ENCODE measurements around the gene TCHP. TPM values are rescaled to one million over a fixed set of nuclear protein-coding genes. Genes with fewer than 3 reads are reported as not detected.
A peak's percentile ranks its signal among the peaks of the same experiment; 100 is the strongest.
"Not testable (repeated sequence)": the region's sequence is repeated elsewhere in the genome, so short reads cannot be mapped to it uniquely, and the experiment has no call there.

TCHP gene
- total RNA-seq = 10 to 100 TPM in 4 of 9 donors, 1 to 10 TPM in 5; 8.8 to 18.7 (median 10.0) TPM
- polyA plus RNA-seq = 10 to 100 TPM in 2 of 3 donors, 1 to 10 TPM in 1; 8.3 to 21.1 (median 11.3) TPM
- long read RNA-seq, donor 1, partial matches to known transcripts = 0 of 3 reads
- long read RNA-seq, donor 1, other reads (novel, unspliced or antisense) = 0 of 3 reads
- long read RNA-seq, donor 2, partial matches to known transcripts = 0 of 2 reads
- long read RNA-seq, donor 2, other reads (novel, unspliced or antisense) = 0 of 2 reads
- long read RNA-seq, donor 3, partial matches to known transcripts = 0 of 1 reads
- long read RNA-seq, donor 3, other reads (novel, unspliced or antisense) = 0 of 1 reads
- long read RNA-seq, donor 4, partial matches to known transcripts = 9 of 11 reads
- long read RNA-seq, donor 4, other reads (novel, unspliced or antisense) = 1 of 11 reads
- long read RNA-seq, donor 5, transcript TCHP-202 (13 exons, 3,090 nt) = major isoform, 16 of 22 reads
- long read RNA-seq, donor 5, partial matches to known transcripts = 1 of 22 reads
- long read RNA-seq, donor 5, other reads (novel, unspliced or antisense) = 5 of 22 reads
- long read RNA-seq, donor 6, partial matches to known transcripts = 6 of 12 reads
- long read RNA-seq, donor 6, other reads (novel, unspliced or antisense) = 4 of 12 reads
- long read RNA-seq, donor 7, partial matches to known transcripts = 0 of 5 reads
- long read RNA-seq, donor 7, other reads (novel, unspliced or antisense) = 0 of 5 reads
- long read RNA-seq, donor 8, partial matches to known transcripts = 0 of 4 reads
- long read RNA-seq, donor 8, other reads (novel, unspliced or antisense) = 0 of 4 reads
- long read RNA-seq, donor 9 = 0 reads
- long read RNA-seq, donor 10, partial matches to known transcripts = 0 of 2 reads
- long read RNA-seq, donor 10, other reads (novel, unspliced or antisense) = 0 of 2 reads

GRCh38 chr12:109899783-109900751 lies at the start of gene TCHP:
Gene TCHP (plus strand): TSS chr12:109900274. CDS start chr12:109903027, 2,753 bp downstream.
- H3K4me1 ChIP-seq (replicated peaks in 1 of 2) = peaks cover 5 to 18% of the 10 kb centered on the region in 2 donors
- peak within 1 kb of the TSS; percentile 48 to 100 (median 72) for H3K4me3 ChIP-seq
- peak in 4 of 6 experiments; percentile 21 to 42 (median 30) for TF ChIP-seq CTCF (IDR thresholded peaks at IDR 0.05)
- TF ChIP-seq POLR2A (IDR thresholded peaks at IDR 0.05) = peak in 1 of 2 donors; percentile 46
- intact Hi-C loops (cut with DNase I) = no loop called here
- peaks cover 0 to 21% of the 10 kb centered on the region in 2 donors for H3K36me3 ChIP-seq (replicated peaks in 1 of 2)
- no peaks in the 10 kb centered on the region for H3K27me3 ChIP-seq
- peak; percentile 84 to 92 (median 85) for DNase-seq
- H3K27ac ChIP-seq = peak within 1 kb of the TSS in 4 of 5 donors; percentile 1 to 87 (median 70)
- 1 to 2% (median 2%) methylated on average over 14 to 69 of the region's 69 CpGs for WGBS, 4 donors
- H3K9me3 ChIP-seq (replicated peaks in 1 of 3) = no peaks in the 10 kb centered on the region

GRCh38 chr12:109850518-109850917 lies 49.6 kb upstream of the TCHP start:
- peaks cover 0 to 19% of the 10 kb centered on the region in 2 donors for H3K36me3 ChIP-seq (replicated peaks in 1 of 2)
- H3K9me3 ChIP-seq (replicated peaks in 1 of 3); H3K27ac ChIP-seq; intact Hi-C loops (cut with DNase I); DNase-seq; H3K4me3 ChIP-seq; H3K4me1 ChIP-seq (replicated peaks in 1 of 2); H3K27me3 ChIP-seq: not testable (repeated sequence)
- 81 to 86% (median 83%) methylated on average over 6 of the region's 6 CpGs for WGBS, 4 donors

- WGBS, 4 donors = 88 to 93% (median 90%) methylated on average over 8 to 14 of the region's 14 CpGs
- Histone ChIP-seq H3K4me3 (no peak overlapping the region), H3K27ac (no peak overlapping the region), H3K4me1 (replicated peaks in 1 of 2) (no peaks in the 10 kb centered on the region), H3K36me3 (replicated peaks in 1 of 2) (peaks cover 0 to 46% of the 10 kb centered on the region in 2 donors), H3K27me3 (no peaks in the 10 kb centered on the region), H3K9me3 (replicated peaks in 1 of 3) (no peaks in the 10 kb centered on the region)
- intact Hi-C loops (cut with DNase I) = no loop called here
- DNase-seq = no peak
- TF ChIP-seq CTCF (IDR thresholded peaks at IDR 0.05) (no peak), POLR2A (IDR thresholded peaks at IDR 0.05) (no peak)
Observed at GRCh38 chr12:109855377-109855776, 44.7 kb upstream of the TCHP start.

- intact Hi-C loops (cut with DNase I) = no loop called here
- H3K9me3 ChIP-seq (replicated peaks in 1 of 3) = no peaks in the 10 kb centered on the region
- no peak overlapping the region for H3K27ac ChIP-seq
- peaks cover 0 to 44% of the 10 kb centered on the region in 2 donors for H3K36me3 ChIP-seq (replicated peaks in 1 of 2)
- peaks cover 0 to 2% of the 10 kb centered on the region in 2 donors for H3K4me1 ChIP-seq (replicated peaks in 1 of 2)
- H3K27me3 ChIP-seq = no peaks in the 10 kb centered on the region
- TF ChIP-seq POLR2A (IDR thresholded peaks at IDR 0.05) (no peak), CTCF (IDR thresholded peaks at IDR 0.05) (no peak)
- no peak for DNase-seq
- no peak overlapping the region for H3K4me3 ChIP-seq
- WGBS, 4 donors = 91 to 100% (median 94%) methylated on average over 6 of the region's 6 CpGs
Observed at GRCh38 chr12:109857715-109858114, 42.4 kb upstream of the TCHP start.
